ENCODE data around the gene EEF1E1. TPM values are rescaled to one million over a fixed set of nuclear protein-coding genes. Genes with fewer than 3 reads are reported as not detected.

EEF1E1 gene
- total and polyA plus RNA-seq, 9 of the 15 experiments (the other 6 are each of a cell fraction or from before 2014, with no cell fraction given), result 135 to 1,355 (median 327) TPM

DNA sequence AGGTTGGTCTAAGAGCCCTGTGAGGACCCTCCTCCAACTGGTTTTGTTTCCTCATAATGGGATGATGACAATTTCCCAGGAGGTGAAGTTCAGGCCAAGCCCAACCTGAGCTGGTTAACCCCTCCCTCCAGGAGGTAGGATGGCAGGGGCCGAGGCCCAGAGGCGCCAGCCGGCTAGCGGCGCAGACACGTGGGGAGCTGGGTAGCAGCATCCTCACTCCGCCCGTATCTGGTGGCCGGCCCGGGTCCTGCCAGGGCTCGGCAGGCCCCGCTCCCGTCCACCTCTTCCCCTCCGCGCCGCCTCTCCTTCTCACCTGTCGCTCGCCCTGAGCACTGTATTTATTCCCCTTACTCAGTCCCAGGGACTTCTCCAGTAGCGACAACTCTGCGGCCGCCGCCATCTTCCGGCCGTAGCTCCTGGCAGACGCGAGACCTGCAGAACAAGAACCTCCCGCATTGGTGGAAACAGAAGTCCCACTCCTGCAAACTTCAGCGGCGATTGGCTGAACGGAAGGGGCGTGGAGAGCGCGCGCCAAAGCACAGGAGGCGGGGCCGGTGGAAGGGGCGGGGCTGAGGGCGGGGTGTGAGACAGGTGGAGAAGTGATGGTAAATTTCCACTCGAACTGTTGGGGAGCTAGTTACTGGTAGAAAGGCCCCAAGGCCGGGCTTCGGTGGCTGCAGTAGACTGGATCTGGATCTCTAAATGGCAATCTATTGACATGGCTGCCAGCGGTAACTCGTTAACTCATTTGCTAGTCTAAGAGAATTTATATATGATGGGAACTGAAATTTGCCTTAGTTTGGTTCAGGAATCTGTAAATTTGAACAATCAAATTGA is at the start of gene EEF1E1 (continued):
- TF ChIP-seq ZNF518B (CRISPR knock-in tag; IDR thresholded peaks at IDR 0.05) (no peak), NFRKB (IDR thresholded peaks at IDR 0.05; ENCODE audit: low read depth) (peak; percentile 96), IRF2 (CRISPR knock-in tag; IDR thresholded peaks at IDR 0.05) (no peak), SNIP1 (IDR thresholded peaks at IDR 0.05; ENCODE audit: low read depth) (no peak), SRSF3 (IDR thresholded peaks at IDR 0.05; ENCODE audit: insufficient read depth, low read length) (no peak), MBD1 (CRISPR knock-in tag; IDR thresholded peaks at IDR 0.05) (no peak), MCM3 (IDR thresholded peaks at IDR 0.05) (no peak), HMG20A (CRISPR knock-in tag; conservative IDR thresholded peaks at IDR 0.05) (no peak), MYC (IDR thresholded peaks at IDR 0.05; ENCODE audit: low read depth, low read length) (peak; percentile 94), MYC (CRISPR knock-in tag; IDR thresholded peaks at IDR 0.05; ENCODE audit: borderline replicate concordance, low read depth) (peak; percentile 92; the same call in 1 of the 2 replicates), CTCF (IDR thresholded peaks at IDR 0.05 in 2 of 3, conservative IDR thresholded peaks at IDR 0.05 in 1 of 3; ENCODE audit: insufficient read depth in 2 of 3, low read depth in 1 of 3, low read length in 3 of 3) (no peak), MYBL2 (IDR thresholded peaks at IDR 0.05; ENCODE audit: low read depth) (no peak), MYBL2 (CRISPR knock-in tag; IDR thresholded peaks at IDR 0.05; ENCODE audit: borderline replicate concordance) (no peak)
- TF ChIP-seq, protein P1, sequence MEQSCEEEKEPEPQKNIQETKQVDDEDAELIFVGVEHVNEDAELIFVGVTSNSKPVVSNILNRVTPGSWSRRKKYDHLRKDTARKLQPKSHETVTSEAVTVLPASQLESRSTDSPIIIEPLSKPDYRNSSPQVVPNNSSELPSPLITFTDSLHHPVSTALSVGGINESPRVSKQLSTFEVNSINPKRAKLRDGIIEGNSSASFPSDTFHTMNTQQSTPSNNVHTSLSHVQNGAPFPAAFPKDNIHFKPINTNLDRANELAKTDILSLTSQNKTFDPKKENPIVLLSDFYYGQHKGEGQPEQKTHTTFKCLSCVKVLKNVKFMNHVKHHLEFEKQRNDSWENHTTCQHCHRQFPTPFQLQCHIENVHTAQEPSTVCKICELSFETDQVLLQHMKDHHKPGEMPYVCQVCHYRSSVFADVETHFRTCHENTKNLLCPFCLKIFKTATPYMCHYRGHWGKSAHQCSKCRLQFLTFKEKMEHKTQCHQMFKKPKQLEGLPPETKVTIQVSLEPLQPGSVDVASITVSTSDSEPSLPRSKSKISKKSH (CRISPR knock-in tag; IDR thresholded peaks at IDR 0.05), result no peak
- TF ChIP-seq, protein P2, sequence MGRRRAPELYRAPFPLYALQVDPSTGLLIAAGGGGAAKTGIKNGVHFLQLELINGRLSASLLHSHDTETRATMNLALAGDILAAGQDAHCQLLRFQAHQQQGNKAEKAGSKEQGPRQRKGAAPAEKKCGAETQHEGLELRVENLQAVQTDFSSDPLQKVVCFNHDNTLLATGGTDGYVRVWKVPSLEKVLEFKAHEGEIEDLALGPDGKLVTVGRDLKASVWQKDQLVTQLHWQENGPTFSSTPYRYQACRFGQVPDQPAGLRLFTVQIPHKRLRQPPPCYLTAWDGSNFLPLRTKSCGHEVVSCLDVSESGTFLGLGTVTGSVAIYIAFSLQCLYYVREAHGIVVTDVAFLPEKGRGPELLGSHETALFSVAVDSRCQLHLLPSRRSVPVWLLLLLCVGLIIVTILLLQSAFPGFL (CRISPR knock-in tag; IDR thresholded peaks at IDR 0.05), result no peak
- TF ChIP-seq, protein P3, sequence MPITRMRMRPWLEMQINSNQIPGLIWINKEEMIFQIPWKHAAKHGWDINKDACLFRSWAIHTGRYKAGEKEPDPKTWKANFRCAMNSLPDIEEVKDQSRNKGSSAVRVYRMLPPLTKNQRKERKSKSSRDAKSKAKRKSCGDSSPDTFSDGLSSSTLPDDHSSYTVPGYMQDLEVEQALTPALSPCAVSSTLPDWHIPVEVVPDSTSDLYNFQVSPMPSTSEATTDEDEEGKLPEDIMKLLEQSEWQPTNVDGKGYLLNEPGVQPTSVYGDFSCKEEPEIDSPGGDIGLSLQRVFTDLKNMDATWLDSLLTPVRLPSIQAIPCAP (CRISPR knock-in tag; IDR thresholded peaks at IDR 0.05; ENCODE audit: borderline replicate concordance), result no peak
